HUES6 (cell line): ENCODE data around the gene CTDSPL2.
"Not testable (repeated sequence)": the region's sequence is repeated elsewhere in the genome, so short reads cannot be mapped to it uniquely, and the experiment has no call there.

Source experiments
- H3K27ac ChIP-seq: 2 replicates; pipeline ENCODE4 v1.7.0; 2013; ENCODE audit warnings: low read depth, mild to moderate bottlenecking, low read length, inconsistent platforms
- H3K27me3 ChIP-seq: 2 replicates; pipeline ENCODE4 v1.6.1; 2013; ENCODE audit warnings: low read length; ENCODE audit not compliant: control insufficient read depth, insufficient read depth
- H3K36me3 ChIP-seq: 2 replicates; pipeline ENCODE4 v1.6.1; 2013; ENCODE audit warnings: low read length; ENCODE audit not compliant: control insufficient read depth, insufficient read depth
- H3K4me1 ChIP-seq: 2 replicates; pipeline ENCODE4 v1.6.1; 2013; ENCODE audit warnings: low read length; ENCODE audit not compliant: control insufficient read depth, insufficient read depth
- H3K4me3 ChIP-seq: 2 replicates; pipeline ENCODE4 v1.5.1; 2013; ENCODE audit warnings: low read depth, low read length
- H3K9ac ChIP-seq: one replicate; pipeline ENCODE4 v1.6.1; 2013; ENCODE audit warnings: mild to moderate bottlenecking, low read length
- H3K9me3 ChIP-seq: 2 replicates; pipeline ENCODE4 v1.6.1; 2013; ENCODE audit warnings: low read depth, low read length; ENCODE audit not compliant: control insufficient read depth, insufficient read depth

Gene CTDSPL2

GRCh38 chr15:44529864-44530604 lies 102.6 kb downstream of the CTDSPL2 start:
- H3K9ac ChIP-seq, result no peak overlapping the region
- no peaks in the 10 kb centered on the region for H3K27me3 ChIP-seq

GRCh38 chr15:44530653-44531052 lies 103.2 kb downstream of the CTDSPL2 start:
- H3K27me3 ChIP-seq, result no peaks in the 10 kb centered on the region
- no peak overlapping the region for H3K27ac ChIP-seq
- 0 out of 2 replicates have a peak, but pooled peaks cover 1% of the 10 kb centered on the region for H3K4me1 ChIP-seq
- peaks cover 15% of the 10 kb centered on the region; the same call in 1 of the 2 replicates for H3K36me3 ChIP-seq
- no peak overlapping the region for H3K4me3 ChIP-seq
- H3K9ac ChIP-seq, result no peak overlapping the region
- H3K9me3 ChIP-seq, result no peaks in the 10 kb centered on the region

More at GRCh38 chr15:44529864-44530604, 102.6 kb downstream of the CTDSPL2 start:
- Histone ChIP-seq H3K36me3 (peaks cover 18% of the 10 kb centered on the region), H3K4me3 (no peak overlapping the region), H3K4me1 (no peaks in the 10 kb centered on the region), H3K27ac (no peak overlapping the region), H3K9me3 (no peaks in the 10 kb centered on the region)

DNA sequence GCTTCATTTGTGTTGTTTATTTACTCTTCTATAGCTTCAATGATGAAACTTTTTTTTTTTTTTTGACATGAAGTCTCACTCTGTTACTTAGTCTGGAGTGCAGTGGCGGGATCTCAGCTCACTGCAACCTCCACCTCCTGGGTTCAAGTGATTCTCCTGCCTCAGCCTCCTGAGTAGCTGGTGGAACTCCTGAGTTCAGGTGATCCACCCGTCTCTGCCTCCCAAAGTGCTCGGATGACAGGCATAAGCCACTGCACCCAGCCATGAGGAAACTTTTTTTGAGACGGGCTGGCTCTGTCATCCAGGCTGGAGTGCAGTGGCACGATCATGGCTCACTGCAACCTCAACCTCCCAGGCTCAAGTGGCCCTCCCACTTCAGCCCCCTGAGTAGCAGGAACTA lies 104.8 kb downstream of the CTDSPL2 start:
- H3K9me3 ChIP-seq, H3K9ac ChIP-seq, H3K36me3 ChIP-seq, H3K4me3 ChIP-seq, H3K4me1 ChIP-seq, H3K27ac ChIP-seq, H3K27me3 ChIP-seq: not testable (repeated sequence)

- 0 out of 2 replicates have a peak, but pooled peaks cover 4% of the 10 kb centered on the region for H3K4me1 ChIP-seq
- H3K9me3 ChIP-seq, result no peaks in the 10 kb centered on the region
- no peak overlapping the region for H3K27ac ChIP-seq
- H3K27me3 ChIP-seq, result no peaks in the 10 kb centered on the region
- H3K4me3 ChIP-seq, result no peak overlapping the region
- no peaks in the 10 kb centered on the region for H3K36me3 ChIP-seq
- no peak overlapping the region for H3K9ac ChIP-seq
Measured at GRCh38 chr15:44532689-44533088, 105.3 kb downstream of the CTDSPL2 start.

- H3K4me1 ChIP-seq, result peaks cover 7% of the 10 kb centered on the region; the same call in 1 of the 2 replicates
- H3K36me3 ChIP-seq, result peaks cover 8% of the 10 kb centered on the region
- no peaks in the 10 kb centered on the region for H3K27me3 ChIP-seq
- H3K4me3 ChIP-seq, result peak overlapping the region; percentile 82; the same call in 1 of the 2 replicates
- no peak overlapping the region for H3K9ac ChIP-seq
- no peaks in the 10 kb centered on the region for H3K9me3 ChIP-seq
- H3K27ac ChIP-seq, result no peak overlapping the region
Measured at GRCh38 chr15:44535092-44535491, 107.7 kb downstream of the CTDSPL2 start.

- Histone ChIP-seq H3K27me3 (no peaks in the 10 kb centered on the region), H3K9ac (peak overlapping the region; percentile 87), H3K4me3 (peak overlapping the region; percentile 82), H3K36me3 (peaks cover 13% of the 10 kb centered on the region), H3K4me1 (peaks cover 7% of the 10 kb centered on the region; the same call in 1 of the 2 replicates), H3K9me3 (no peaks in the 10 kb centered on the region), H3K27ac (peak overlapping the region; percentile 86; the same call in 1 of the 2 replicates)
Measured at GRCh38 chr15:44535523-44536301, 108.3 kb downstream of the CTDSPL2 start.

DNA sequence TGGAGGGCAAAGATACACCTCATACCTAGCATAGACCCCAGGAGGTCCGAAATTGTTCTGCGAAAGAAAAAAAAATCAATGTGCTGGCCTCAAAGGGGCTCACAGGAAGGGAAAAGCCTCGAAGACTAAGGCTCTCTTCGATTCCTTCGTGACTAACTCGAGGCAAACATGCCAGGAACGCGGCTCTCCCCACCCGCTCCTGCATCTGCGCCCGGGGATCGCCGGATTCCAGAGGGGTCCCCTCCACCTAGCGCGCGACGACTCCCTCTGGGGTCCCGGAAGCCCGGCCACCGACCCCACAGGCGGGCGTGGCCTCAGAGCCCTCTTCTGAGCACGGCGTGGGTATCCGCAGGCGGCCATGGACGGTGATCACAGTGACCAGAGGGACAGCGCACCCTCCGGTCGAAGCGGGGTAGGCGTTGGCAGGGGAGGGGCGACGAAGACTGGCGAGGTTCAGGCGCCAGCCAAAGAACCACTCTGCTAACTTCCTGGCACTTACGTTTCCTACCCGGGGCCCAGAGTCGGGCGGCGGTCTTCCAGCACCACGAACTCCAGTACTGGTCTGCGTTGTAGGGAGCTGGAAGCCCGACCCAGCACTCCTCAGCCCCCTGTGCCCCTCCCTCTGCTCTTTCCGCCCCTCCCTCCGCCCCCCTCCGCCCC lies 109.0 kb downstream of the CTDSPL2 start:
- Histone ChIP-seq H3K27me3 (no peaks in the 10 kb centered on the region), H3K27ac (peak overlapping the region; percentile 86), H3K4me3 (peak overlapping the region; percentile 82), H3K9ac (peak overlapping the region; percentile 87), H3K4me1 (peaks cover 7% of the 10 kb centered on the region; the same call in 1 of the 2 replicates), H3K9me3 (no peaks in the 10 kb centered on the region), H3K36me3 (peaks cover 20% of the 10 kb centered on the region)

DNA sequence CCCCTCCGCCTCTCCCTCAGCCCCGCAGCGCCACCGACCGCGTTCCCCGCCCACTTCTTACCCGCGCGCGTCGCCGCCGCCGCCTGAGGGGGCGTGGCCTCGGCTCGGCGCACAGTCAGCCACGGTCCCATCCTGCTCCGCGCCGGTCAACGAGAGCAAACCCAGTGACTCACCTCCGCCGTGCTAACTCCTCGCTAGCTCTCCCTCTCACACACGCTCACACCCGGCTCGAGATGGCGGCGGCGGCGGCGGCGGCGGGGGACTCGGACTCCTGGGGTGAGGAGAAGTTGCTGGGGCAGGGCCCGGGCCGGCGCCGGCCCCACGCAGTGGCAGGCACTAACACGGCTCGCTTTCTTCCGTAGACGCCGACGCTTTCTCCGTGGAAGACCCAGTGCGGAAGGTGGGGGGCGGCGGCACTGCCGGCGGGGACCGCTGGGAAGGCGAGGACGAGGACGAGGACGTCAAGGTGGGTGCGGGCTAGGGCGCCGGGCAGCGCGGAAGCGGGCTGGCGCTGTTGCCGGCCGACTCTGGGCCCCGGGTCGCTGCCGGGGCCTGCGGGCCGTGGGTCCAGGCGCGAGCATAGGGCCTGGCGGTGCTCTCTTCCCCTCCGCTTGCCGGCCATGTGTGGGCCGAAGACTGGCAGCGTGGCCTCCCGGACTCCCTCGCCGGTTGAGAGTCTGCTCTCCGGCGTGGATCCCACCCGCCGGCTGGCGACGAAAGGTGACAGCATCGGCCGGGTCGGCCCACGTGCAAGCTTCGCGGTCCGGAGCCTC lies 109.7 kb downstream of the CTDSPL2 start, which contains the start of gene EIF3J:
Gene EIF3J (plus strand): TSS at position 186 of the 773 bp plus-strand sequence. CDS start 48 bp downstream, at position 234.
- Histone ChIP-seq H3K9me3 (no peaks in the 10 kb centered on the region), H3K36me3 (peaks cover 27% of the 10 kb centered on the region)

GRCh38 chr15:44537735-44538240 lies 110.4 kb downstream of the CTDSPL2 start:
- no peaks in the 10 kb centered on the region for H3K27me3 ChIP-seq
- H3K27ac ChIP-seq, result peak overlapping the region; percentile 90
- peaks cover 7% of the 10 kb centered on the region; the same call in 1 of the 2 replicates for H3K4me1 ChIP-seq
- H3K4me3 ChIP-seq, result peak overlapping the region; percentile 82
- H3K9ac ChIP-seq, result peak overlapping the region; percentile 93
- no peaks in the 10 kb centered on the region for H3K9me3 ChIP-seq
- peaks cover 27% of the 10 kb centered on the region for H3K36me3 ChIP-seq

More for the DNA sequence above, 109.7 kb downstream of the CTDSPL2 start, which contains the start of gene EIF3J:
- Histone ChIP-seq H3K27me3 (no peaks in the 10 kb centered on the region), H3K9ac (peak within 1 kb of the TSS; percentile 93), H3K27ac (peak within 1 kb of the TSS; percentile 90), H3K4me3 (peak within 1 kb of the TSS; percentile 82), H3K4me1 (peaks cover 7% of the 10 kb centered on the region; the same call in 1 of the 2 replicates)
